WERI-Rb-1 (cell line): Measurements from ENCODE around the gene PYGB.

ENCODE experiments used
- DNase-seq: peaks from one replicate; pipeline ENCODE4 v3.0.0-alpha.2; 2020
- H3K27ac ChIP-seq: fragments of 250-450 bp; sonication (Bioruptor Pico); 2 replicates; pipeline ENCODE4 v1.5.1; 2020; ENCODE audit warnings: mild to moderate bottlenecking, moderate library complexity
- H3K27me3 ChIP-seq: fragments of 250-450 bp; sonication (Bioruptor Pico); 2 replicates; pipeline ENCODE4 v1.5.1; 2021; ENCODE audit warnings: mild to moderate bottlenecking, low read depth, moderate library complexity; ENCODE audit not compliant: insufficient read depth, severe bottlenecking
- H3K36me3 ChIP-seq: fragments of 250-450 bp; sonication (Bioruptor Pico); 2 replicates; pipeline ENCODE4 v1.5.1; 2020; ENCODE audit warnings: mild to moderate bottlenecking, moderate library complexity
- H3K4me3 ChIP-seq: 2 replicates; pipeline ENCODE4 v1.5.1; 2011; ENCODE audit warnings: low read depth, mild to moderate bottlenecking, control low read depth, low read length
- H3K9me3 ChIP-seq: fragments of 250-450 bp; sonication (Bioruptor Pico); 2 replicates; pipeline ENCODE4 v1.5.1; 2021; ENCODE audit warnings: mild to moderate bottlenecking, moderate library complexity; ENCODE audit not compliant: severe bottlenecking
- CTCF ChIP-seq: IDR thresholded peaks from 2 replicates; pipeline ENCODE4 v1.5.1; 2011; ENCODE audit warnings: low read depth, mild to moderate bottlenecking, control low read depth, inconsistent platforms, low read length

PYGB gene

DNA sequence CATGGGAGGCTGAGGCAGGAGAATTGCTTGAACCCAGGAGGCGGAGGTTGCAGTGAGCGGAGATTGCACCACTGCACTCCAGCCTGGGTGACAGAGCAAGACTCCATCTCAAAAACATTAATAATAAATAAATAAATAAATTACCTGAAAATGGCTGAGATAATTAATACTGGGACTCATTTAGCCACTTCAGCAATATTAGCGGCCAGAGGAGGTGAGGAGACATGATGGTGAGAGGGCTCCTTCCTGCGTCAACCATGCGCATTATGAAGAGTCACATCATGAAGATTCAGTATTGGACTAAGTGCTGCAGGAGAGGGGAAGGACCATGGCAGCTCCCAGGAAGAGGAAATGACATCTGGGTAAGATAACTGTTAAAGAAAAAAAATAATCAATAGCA lies 2.9 kb upstream of the PYGB start:
- DNase-seq, result no peak
- TF ChIP-seq CTCF, result no peak
- Histone ChIP-seq H3K4me3 (no peak overlapping the region), H3K27me3 (no peaks in the 10 kb centered on the region), H3K36me3 (no peaks in the 10 kb centered on the region; the same call in 1 of the 2 replicates), H3K9me3 (peaks cover 2% of the 10 kb centered on the region), H3K27ac (peak overlapping the region; percentile 42)

DNA sequence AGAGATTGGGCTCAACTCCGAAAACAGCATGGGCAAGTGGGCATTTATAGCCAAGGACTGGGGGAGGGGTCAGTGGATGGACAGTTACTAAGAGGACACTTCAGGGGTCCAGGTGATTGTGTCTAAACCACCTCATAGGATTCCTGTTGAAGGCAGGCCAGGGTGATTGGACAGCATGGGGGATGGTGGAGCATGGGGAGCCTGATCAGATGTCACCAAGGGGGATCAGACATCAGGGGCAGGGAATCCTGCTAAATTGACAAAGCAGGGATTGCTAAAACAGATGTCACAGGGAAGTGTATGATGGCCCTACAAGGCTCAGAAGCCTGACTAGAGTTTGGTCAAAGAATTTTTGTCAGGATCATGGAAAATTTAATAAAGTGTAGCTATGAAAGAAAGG lies 2.4 kb upstream of the PYGB start:
- H3K9me3 ChIP-seq, result peaks cover 2% of the 10 kb centered on the region
- no peak for TF ChIP-seq CTCF
- peak; percentile 66 for DNase-seq
- H3K4me3 ChIP-seq, result no peak overlapping the region
- H3K36me3 ChIP-seq, result no peaks in the 10 kb centered on the region; the same call in 1 of the 2 replicates
- H3K27ac ChIP-seq, result peak overlapping the region; percentile 42
- no peaks in the 10 kb centered on the region for H3K27me3 ChIP-seq

- Histone ChIP-seq H3K36me3 (peaks cover 6% of the 10 kb centered on the region), H3K27ac (peak overlapping the region; percentile 92), H3K27me3 (no peaks in the 10 kb centered on the region), H3K9me3 (peaks cover 2% of the 10 kb centered on the region), H3K4me3 (no peak overlapping the region)
- no peak for DNase-seq
- TF ChIP-seq CTCF, result no peak
Observed at GRCh38 chr20:25246182-25246999, 1.5 kb upstream of the PYGB start.

DNA sequence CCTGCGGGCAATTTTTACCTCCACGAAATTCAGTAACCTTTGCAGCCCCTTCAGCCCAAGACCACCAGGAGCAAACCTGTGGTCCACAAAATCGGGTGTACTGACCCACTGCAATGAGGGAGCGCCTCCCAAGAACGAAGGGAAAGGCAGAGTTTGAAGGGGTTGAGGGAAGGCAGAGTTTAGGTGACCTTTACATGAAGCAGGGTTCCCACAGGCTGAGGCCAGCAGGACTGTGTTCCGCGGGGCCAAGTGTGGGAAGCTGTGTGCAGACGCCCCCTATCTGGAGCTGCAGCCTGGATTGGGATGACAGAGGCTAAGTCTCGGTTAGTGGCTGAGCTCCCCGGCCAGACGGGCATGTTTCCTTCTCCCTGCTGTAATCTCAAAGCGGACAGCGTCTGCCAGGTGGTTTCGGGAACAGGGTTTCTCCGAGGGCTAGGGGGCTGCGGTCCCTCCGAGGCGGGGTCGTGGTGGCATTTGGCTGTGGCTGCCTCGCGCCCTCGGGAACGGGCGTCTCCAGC lies 826 bp upstream of the PYGB start:
- Histone ChIP-seq H3K27ac (peak overlapping the region; percentile 92), H3K9me3 (peaks cover 2% of the 10 kb centered on the region), H3K27me3 (no peaks in the 10 kb centered on the region), H3K36me3 (peaks cover 8% of the 10 kb centered on the region), H3K4me3 (peak overlapping the region; percentile 77)
- DNase-seq, result peak; percentile 88
- TF ChIP-seq CTCF, result peak; percentile 90

GRCh38 chr20:25247518-25247955 lies 348 bp upstream of the PYGB start:
- peaks cover 2% of the 10 kb centered on the region for H3K9me3 ChIP-seq
- peak overlapping the region; percentile 77 for H3K4me3 ChIP-seq
- H3K27me3 ChIP-seq, result no peaks in the 10 kb centered on the region
- H3K27ac ChIP-seq, result peak overlapping the region; percentile 92
- peaks cover 13% of the 10 kb centered on the region for H3K36me3 ChIP-seq
- DNase-seq, result no peak
- TF ChIP-seq CTCF, result no peak

DNA sequence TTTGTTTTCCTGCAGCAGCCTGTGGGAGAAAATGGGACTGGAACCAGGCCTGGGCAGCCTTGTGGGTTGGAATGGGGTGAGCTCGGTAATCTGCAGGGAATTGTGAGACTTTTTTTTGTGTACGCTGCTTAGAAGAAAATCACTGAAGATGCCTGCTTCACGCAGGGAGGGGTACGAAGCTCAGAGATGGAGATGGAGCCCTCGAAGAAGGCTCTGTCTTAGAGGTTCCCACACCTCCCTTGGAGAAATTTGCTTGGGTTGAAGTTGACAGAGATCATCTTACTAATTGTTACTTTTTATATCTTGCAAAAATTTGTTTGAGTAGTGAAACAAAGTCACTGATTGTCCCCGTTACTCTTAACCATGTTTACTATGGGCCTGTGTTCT lies 894 bp downstream of the PYGB start:
- H3K9me3 ChIP-seq, result no peaks in the 10 kb centered on the region
- no peak for TF ChIP-seq CTCF
- H3K4me3 ChIP-seq, result peak overlapping the region; percentile 90
- H3K27ac ChIP-seq, result peak overlapping the region; percentile 92
- H3K36me3 ChIP-seq, result peaks cover 26% of the 10 kb centered on the region
- peak; percentile 2 for DNase-seq
- H3K27me3 ChIP-seq, result no peaks in the 10 kb centered on the region
